ENCODE data around the gene POGLUT2.
"Not testable (repeated sequence)": the region's sequence is repeated elsewhere in the genome, so short reads cannot be mapped to it uniquely, and the experiment has no call there.

Gene POGLUT2

DNA sequence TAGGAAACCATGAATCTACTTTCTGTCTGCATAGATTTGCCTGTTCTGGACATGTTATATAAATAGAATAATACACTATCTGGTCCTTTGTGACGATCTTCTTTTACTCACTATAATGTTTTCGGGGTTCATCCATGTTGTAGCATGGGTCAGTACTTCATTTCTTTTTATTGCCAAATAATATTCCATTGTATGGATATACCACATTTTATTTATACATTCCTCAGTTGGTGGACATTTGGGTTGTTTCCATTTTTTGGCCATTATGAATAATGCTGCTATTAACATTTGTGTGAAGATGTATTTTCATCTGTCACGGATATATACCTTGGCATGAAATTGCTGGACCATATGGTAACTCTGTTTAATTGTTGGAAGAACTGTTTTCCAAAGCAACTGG, 6.9 kb upstream of the POGLUT2 start:
- no peak for DNase-seq (ENCODE audit: low read depth)

DNA sequence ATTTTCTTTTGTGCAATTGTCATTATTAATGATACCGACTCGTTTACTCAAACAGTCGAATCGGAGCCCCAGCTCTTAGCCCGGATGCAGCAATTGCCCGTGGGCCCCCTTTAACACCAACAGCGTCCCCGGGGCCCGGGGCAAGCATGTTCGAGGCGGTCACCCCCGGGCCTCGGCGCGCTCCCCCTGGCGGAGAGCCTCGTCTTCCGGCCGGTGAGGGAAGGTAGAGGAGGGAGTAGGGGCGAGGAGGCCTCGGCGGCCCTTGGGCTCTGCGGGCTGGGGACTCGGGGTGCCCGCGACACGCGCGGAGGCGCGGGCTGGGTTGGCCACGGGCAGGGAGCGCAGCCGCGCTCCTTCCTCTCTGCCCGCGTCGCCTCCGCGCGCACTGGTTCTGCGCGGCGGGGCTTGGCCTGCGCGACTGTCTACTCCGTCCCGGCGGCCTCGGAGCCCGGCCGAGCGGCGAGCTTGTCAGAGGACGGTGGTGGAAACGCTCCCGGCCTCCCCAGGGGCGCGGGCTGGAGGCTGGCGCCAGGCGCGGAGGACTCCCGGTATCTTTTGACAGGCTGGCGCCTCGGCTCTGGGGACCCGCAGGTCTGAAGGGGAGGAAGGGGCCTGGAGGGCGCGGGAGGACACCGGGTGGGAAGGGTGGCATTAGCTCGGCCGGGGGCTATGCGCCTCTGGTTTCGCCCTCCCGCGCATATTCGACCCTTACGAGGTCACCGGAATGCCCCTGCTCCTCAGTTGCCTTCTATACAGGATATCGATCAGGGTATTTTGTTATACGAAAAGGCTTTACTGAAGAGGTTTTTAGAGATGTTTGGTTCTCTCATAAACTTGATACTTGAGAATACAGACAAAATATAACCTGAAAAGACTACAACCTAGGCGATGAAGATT, 1.6 kb upstream of the POGLUT2 start:
- DNase-seq (ENCODE audit: low read depth): no peak

DNA sequence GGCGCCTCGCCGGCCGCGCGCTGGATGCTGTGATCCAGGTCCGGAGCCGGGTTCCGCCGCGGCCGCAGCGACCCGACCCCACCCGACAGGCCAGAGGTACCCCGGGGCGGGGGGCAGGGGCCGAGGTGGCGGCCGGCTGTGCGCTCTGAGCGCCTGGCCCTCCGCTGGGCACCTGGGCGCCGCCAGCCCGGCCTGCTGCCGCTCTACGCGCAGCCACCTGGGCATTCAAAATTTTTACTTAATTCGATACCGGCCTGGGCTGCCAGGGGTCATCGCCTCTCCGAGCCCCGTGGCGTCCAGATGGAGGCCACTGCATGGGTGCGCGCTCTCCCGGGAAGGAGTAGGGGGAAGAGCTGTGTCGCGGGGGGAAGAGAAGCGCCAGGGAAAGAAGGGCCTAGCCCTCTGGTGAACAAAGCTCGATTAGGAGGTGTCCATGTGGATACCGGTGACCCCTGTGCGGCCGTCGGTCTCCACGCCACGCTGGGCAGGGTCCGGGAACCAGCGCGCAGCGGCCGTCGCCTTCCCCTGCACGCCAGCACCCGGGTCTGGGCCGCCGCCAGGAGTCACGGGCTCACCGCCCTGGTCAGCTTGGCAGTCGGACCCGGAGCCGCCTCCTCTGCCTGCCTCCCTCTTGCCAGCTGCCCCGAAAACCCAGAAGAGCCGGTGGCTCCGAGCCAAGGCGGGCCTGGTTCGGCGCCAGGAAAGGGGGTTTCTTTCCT, 809 bp upstream of the POGLUT2 start:
- no peak for DNase-seq (ENCODE audit: low read depth)

DNA sequence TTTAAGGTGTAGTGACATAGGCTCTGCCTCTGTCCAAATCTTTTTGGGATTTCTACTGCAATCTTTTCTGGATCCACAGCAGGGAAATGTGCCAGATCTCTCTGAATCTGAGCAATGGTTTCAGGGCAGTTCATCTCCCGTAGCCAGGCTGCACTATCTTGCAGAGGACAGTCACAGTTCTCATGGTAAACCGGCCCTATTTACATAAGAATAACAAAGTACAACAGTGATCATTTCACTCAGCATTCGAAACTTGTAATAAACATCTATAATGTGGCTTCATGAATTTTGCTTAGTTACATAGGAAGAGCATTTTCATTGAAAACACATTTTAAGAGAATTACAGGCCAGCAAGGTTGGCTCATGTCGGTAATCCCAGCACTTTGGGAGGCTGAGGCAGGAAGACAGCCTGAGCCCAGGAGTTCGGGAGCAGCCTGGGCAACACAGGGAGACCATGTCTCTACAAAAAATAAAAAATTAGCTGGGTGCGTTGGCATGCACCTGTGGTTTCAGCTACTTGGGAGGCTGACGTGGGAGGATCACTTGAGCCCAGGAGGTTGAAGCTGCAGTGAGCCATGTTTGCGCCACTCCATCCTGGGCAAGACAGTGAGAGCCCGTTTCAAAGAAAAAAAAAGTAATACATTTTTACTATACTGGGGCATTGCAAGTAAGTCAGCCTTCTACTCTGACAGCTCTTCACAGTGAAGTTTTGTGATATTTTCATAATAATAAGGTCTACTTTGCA, 5.0 kb downstream of the POGLUT2 start:
- DNase-seq (ENCODE audit: low read depth): no peak

DNA sequence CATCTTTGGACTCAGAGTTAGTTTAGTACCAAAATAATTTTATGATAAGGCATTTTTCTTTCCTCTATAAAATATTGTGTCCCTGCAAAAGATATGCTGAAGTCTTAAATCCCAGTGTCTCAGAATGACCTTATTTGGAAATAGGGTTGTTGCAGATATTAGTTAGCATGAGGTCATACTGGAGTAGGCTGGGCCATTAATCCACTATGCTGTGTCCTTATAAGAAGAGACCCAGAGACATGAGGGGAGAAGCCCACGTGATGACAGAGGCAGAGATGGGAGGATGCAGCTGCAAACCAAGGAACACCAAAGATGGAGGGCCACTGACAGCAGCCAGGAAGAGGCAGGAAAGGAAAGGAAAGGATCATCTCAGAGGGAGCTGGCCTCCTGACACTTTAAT, 6.4 kb downstream of the POGLUT2 start:
- DNase-seq (ENCODE audit: low read depth): no peak

DNA sequence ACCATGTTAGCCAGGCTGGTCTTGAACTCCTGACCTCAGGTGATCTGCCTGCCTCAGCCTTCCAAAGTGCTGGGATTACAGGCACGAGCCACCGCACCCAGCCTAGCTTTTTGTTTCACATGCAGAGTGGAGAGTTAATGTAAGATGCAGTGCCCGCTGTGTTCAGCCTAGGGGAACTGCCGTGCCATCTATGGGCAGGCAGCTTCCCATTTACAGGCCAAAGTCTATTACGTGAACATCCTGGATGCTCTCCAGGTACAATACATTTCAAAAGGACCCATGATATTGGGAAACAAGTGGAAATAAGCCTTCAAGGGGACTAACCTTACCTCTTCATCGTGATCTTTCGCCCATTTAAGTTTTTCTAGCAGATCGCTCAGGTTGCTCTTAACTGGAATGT, 10.1 kb downstream of the POGLUT2 start:
- DNase-seq (ENCODE audit: low read depth): no peak

DNA sequence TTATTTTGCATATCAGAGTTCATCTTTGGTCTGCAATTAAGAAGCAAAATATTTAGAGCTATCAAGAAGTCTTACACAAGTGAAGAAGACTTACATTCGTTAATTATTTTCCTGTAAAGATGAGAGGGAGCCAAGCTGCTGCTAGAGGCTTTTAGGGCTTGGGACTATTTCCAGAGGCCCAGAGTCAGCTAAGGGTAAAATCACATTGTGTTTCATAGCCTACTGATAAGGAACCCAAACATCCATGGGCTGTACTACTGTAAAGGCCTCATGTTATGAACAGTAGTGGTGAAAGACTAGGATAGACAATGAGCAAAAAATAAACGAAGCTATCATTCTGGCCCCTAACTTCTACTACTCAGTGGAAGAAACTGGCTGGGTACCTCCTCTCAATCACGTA, 14.3 kb downstream of the POGLUT2 start:
- DNase-seq (ENCODE audit: low read depth): no peak

DNA sequence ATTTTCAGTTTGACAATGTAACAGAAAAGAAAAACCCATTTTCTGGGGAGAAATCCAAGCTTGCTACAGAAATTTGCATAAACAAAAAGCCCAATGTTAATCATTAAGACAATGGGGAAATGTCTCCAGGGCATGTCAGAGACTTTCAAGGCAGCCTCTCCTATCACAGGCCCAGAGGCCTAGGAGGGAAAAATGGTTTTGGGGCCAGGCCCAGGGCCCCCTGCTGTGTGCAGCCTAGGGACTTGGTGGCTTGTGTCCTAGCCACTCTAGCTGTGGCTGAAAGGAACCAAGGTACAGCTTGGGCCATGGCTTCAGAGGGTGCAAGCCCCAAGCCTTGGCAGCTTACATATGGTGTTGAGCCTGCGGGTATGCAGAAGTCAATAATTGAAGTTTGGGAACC, 17.2 kb downstream of the POGLUT2 start:
- DNase-seq (ENCODE audit: low read depth): no peak

DNA sequence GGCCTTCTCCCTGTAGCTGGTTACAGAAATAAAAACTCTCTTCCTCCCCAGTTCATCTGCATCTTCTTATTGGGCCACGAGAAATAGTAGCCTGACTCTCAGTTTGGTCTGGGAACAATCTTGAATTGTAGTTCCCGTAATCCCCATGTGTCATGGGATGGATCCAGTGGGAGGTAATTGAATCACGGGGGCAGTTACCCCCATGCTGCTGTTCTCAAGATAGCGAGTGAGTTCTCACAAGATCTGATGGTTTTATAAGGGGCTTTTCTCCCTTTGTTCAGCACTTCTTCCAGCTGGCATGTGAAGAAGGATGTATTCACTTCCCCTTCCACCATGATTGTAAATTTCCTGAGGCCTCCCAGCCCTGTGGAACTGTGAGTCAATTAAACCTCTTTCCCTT, 18.1 kb downstream of the POGLUT2 start:
- not testable (repeated sequence) for DNase-seq (ENCODE audit: low read depth)

DNA sequence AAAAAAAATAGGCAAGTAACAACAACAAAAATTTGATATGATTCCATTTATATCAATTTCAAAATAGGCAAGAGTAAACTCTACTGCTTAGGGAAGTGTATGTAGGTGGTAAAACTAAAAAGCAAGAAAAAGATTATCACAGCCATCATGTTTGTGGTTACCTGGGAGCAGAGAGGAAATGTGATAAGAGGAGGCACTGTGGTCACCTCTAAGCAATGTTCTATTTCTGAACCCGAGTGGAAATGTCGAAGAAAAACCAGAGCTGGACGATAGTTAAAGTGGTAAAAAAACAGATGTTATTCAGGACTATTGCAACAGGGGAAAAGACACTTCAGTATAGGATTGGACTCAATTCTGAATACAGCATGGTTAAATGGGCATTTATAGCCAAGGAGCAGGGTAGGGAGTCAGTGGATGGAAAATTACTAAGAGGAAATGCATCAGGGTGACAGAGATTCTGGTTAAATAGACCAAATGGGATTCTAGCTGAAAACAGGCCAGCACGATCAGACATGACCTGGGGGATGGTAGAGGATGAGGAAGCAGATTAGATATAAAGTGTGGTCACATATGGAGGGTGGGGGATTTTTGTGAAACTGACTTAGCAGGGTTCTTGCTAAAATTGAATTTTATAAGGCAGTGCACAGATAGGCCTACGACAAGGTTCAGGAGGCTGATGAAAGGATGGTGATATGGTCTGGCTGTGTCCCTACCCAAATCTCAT, 19.2 kb downstream of the POGLUT2 start:
- no peak for DNase-seq (ENCODE audit: low read depth)

DNA sequence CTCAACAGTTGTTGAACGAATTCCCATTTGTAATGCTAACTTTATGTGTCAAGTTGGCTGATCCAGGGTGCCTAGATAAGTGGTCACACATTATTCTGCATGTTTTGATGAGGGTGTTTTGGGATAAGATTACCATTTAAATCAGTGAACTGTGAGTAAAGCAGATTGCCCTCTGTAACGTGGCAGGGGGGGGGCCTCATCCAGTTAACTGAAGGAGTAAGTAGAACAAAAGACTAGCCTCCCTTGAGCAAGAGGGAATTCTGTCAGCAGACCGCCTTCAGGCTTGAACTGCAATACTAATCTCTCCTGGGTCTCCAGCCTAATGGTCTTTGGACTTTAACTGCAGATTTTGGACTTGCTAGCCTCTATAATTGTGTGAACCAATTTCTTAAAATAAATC, 21.0 kb downstream of the POGLUT2 start:
- no peak for DNase-seq (ENCODE audit: low read depth)

DNA sequence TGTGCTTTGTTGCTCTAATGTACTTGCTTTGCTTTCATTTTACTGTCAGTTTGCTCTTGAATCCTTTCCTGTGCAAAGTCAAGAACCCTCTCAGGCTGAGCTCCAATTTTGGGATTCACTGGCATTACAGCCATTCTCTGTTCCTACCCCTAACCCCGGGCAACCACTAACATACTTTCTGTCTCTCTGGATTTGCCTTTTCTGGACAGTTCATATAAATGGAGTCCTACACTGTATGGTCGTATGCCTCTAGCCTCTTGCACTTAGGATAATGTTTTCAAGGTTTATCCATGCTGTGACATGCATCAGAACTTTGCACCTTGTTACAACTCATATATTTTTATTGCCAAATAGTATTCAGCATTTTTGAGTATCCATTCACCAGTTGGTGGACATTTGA, 22.5 kb downstream of the POGLUT2 start:
- DNase-seq (ENCODE audit: low read depth): no peak

DNA sequence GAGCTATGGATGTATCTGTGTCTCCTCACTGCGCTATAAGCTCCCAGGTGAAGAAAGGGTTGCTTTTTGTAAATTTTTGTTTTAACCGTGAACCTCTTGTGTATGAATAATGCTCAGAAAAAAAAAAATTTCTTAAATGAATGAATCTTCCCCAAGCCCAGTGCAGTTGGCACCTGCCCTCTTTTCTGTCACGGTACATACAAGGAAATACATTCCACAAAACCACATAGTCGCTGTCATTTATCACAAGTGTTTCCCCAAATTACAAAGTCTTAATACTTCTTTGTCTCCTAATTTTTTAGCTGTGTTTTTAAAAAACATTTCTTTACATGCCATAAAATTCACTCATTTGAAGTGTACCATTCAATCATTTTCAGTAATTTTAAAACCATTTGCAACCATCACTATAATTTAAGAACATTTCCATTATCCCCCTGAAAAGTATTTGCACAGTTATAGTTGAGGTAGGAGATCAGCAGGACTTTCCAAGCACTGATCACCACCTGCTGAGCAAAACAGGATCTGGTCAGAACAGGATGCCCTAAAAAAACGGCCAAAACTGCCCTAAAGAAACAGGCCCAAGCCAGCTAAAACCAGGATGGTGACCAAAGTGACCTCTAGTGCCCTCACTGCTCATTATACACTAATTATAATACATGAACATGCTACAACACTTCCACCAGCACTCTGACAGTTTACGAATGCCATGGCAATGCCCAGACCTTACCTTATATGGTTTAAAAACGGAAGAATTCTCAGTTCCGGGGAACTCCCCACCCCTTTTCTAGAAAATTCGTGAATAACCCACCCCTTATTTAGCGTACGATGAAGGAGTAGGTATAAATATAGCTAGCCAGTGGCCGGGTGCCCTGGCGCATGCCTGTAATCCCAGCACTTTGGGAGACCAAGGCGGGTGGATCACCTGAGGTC, 23.9 kb downstream of the POGLUT2 start:
- no peak for DNase-seq (ENCODE audit: low read depth)

DNA sequence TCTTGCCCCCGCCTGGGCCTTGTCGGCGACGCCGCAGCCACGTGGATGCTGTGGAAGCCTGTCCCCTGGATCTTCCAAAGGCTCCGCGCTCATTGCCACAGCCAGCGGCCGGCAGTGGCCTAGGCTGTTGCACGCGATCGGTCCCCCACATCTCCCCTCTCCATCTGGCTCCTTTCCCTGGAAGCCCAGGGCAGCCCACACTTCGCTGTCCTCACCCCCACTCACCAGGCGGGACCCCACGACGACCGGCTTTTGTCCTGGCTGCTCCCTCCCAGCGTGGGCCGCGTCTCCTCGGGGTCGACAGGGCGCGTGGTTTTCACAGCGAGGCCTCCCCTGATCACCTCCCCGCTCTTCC, 24.6 kb downstream of the POGLUT2 start:
- no peak for DNase-seq (ENCODE audit: low read depth)

DNA sequence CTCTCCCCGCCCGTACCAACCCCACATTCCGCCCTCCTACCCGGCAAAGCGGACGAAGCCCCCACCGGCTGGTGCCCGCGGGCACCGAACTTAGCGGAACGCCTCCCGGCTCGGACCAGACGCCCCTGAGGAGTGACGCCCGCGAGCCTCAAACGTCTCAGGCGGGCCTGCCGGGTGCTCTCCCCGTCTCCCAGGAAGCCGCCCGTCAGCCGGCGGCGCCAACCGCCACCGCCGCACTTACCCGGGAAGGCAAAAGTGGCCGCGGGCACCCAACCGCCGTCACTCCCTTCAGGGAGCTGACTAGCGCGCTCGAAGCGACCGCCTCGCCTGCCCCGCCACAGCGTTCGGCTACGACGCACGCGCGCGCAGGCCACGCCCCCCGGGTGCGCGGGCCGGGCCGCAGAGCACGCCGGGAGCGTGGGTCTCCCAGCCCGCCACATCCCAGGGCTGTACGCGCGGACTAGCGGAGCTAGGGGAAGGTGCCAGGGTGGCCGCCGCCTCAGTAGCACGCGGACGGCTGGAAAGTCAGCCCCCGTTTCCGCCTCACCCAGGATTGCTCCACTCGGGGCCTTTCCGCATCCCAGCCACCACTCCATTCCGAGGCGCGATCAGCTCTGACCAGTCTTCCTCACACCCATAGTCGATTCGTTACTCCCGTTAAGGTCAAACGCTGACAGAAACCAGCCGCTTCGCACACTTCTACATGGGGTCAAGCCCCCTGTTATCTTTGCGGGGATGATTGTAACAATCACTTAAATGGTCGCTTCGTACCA, 25.1 kb downstream of the POGLUT2 start, which contains the start of gene TEX30:
Gene TEX30 (minus strand): TSS at position 346 of the 773 bp plus-strand sequence. CDS start 3,760 bp downstream, outside the sequence.
- DNase-seq (ENCODE audit: low read depth): peak; percentile 9

DNA sequence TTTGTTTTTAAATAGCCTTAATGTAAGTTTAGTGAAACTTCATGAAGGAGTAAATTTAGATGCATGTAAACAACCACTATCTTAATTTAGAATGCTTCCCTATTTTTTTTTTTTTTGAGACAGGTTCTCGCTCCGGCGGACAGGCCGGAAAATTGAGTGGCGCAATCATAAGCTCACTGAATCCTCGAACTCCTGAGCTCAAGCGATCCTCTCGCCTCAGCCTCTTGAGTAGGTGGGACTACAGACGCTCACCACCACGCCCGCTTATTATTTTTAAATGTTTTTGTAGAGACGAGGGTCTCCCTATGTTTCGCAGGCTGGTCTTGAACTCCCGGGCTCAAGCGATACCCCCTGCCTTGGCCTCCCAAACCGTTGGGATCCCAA, 26.7 kb downstream of the POGLUT2 start:
- no peak for DNase-seq (ENCODE audit: low read depth)

DNA sequence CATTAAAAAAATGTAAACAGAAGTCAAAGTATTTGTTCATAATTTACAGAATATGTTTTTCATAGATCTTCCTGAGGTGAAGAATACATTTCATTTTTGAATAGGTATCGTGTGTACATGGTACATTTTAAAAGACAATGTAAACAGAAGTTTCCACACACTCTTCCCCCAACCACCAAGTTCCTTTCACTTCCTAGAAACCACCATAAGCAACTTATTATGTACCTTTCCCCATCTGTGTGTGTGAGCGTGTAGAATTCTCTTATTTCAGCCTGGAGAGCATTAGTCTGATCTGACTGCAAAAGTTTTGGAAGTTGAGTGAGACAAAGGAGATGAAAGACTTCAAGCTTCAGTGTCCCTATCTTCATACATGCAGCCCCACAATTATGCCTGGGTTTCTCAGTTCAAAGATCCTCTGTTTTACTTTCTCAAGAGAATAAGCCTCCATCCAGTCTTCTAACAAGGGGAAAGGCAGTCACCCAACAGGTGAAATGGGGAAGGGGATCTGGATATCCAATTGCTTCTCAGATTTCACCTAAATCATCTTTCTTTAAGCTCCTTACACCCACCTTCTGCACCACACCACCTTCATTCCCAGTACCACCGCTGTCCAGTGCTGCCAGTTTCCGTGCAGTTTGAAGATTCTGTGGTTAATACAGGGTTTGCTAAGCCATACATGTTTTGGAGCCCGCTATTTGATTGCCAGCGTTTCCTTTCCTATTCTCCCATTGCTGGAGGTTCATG, 27.3 kb downstream of the POGLUT2 start:
- DNase-seq (ENCODE audit: low read depth): no peak

DNA sequence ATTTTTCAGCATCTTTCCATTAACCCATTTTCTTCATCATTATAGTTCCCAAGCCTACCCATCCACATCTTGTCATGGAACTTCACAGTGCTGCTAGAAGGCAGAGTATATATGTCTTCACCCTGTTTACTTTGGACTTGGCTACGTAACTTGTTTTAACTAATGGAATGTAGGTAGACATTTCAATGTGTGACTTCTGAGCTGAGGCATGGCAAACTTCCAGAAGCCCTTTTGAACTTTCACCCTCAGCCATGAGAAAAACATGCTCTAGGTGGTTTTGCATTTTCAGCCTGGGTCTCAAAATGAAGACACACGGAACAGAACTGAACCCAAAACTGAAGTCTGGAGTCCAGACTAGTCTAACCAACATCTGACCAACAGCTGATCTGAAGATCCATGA, 28.3 kb downstream of the POGLUT2 start:
- no peak for DNase-seq (ENCODE audit: low read depth)

DNA sequence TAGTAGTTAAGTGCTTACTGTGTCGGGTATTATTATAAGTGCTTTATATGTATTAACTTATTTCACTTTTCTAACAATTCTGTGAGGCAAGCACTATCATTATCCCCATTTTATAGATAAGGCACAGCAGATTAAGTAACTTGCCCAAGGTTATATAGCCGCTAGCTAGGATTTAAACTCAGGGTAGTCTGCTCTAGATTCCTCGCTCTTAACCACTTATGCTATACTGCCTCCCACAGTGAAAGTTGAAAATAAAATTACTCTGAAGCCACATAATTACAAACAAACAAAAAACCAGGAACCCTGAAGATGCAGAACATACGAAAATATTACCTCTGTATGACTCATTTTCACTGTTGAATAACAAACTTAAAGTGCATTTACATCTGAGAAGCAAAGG, 29.1 kb downstream of the POGLUT2 start:
- no peak for DNase-seq (ENCODE audit: low read depth)

Data from HS-5 (cell line).